K562 (cell line): Measurements from ENCODE around the gene PLEKHM3. TPM values are rescaled to one million over a fixed set of nuclear protein-coding genes. Genes with fewer than 3 reads are reported as not detected.
A peak's percentile ranks its signal among the peaks of the same experiment; 100 is the strongest.

Experiments used
- BHLHE40 ChIP-seq: IDR thresholded peaks from 2 replicates; pipeline ENCODE4 v1.6.1; 2011; ENCODE audit warnings: low read length, improper control_type of control experiment
- CLOCK ChIP-seq: fragments of 250-450 bp; sonication (Bioruptor Pico); IDR thresholded peaks from 2 replicates; pipeline ENCODE4 v1.4.0; 2020; ENCODE audit warnings: mild to moderate bottlenecking, moderate library complexity, borderline replicate concordance
- COPS2 ChIP-seq: fragments of 450-650 bp; conservative IDR thresholded peaks from 2 replicates; pipeline ENCODE4 v1.6.1; 2016; ENCODE audit warnings: mild to moderate bottlenecking, moderate library complexity
- ESRRA ChIP-seq: fragments of 450-650 bp; IDR thresholded peaks from 2 replicates; pipeline ENCODE4 v1.6.1; 2014; ENCODE audit warnings: low read depth, mild to moderate bottlenecking, moderate library complexity, borderline replicate concordance
- FOXJ2 ChIP-seq: fragments of 200-800 bp; sonication (Bioruptor generic); IDR thresholded peaks from 2 replicates; pipeline ENCODE4 v1.6.1; 2016; ENCODE audit warnings: missing genetic modification characterization, missing compliant biosample characterization
- MYBL2 ChIP-seq, 2 experiments: fragments of 450-650 bp in 1 of 2; sonication (generic) in 1 of 2; formaldehyde crosslinking in 1 of 2; IDR thresholded peaks; 2 replicates each; pipeline versions ENCODE4 v1.6.1 to v1.8.1; 2017 to 2022; ENCODE audit warnings: borderline replicate concordance in 1 of 2, inconsistent platforms in 1 of 2, low read depth in 1 of 2, mild to moderate bottlenecking in 1 of 2, missing genetic modification reagents in 1 of 2, moderate library complexity in 1 of 2
- POLR2AphosphoS5 ChIP-seq: IDR thresholded peaks from 2 replicates; pipeline ENCODE4 v1.6.1; 2011; ENCODE audit warnings: mild to moderate bottlenecking, low read depth, low read length, moderate library complexity; ENCODE audit not compliant: control insufficient read depth, insufficient read depth
- RAD21 ChIP-seq, 2 experiments: fragments of 250-450 bp in 1 of 2; fragments of 450-650 bp in 1 of 2; sonication (Bioruptor Pico) in 1 of 2; formaldehyde crosslinking in 1 of 2; IDR thresholded peaks in 1 of 2; conservative IDR thresholded peaks in 1 of 2; 2 replicates each; pipeline versions ENCODE4 v1.4.0 to v1.8.0; 2020 to 2022; ENCODE audit warnings: mild to moderate bottlenecking in 2 of 2, moderate library complexity in 1 of 2
- SAFB ChIP-seq: fragments of 200-400 bp; formaldehyde crosslinking; IDR thresholded peaks from 2 replicates; pipeline ENCODE4 v1.6.1; 2017; ENCODE audit warnings: low read depth, low read length, borderline replicate concordance
- SMAD3 ChIP-seq: fragments of 450-650 bp; formaldehyde crosslinking; conservative IDR thresholded peaks from 2 replicates; pipeline ENCODE4 v1.4.0; 2020; ENCODE audit warnings: mild to moderate bottlenecking
- STAT5B ChIP-seq: fragments of 250-450 bp; sonication (Bioruptor Pico); IDR thresholded peaks from 2 replicates; pipeline ENCODE4 v1.8.0; 2021; ENCODE audit warnings: mild to moderate bottlenecking, inconsistent platforms
- TCF7 ChIP-seq: sonication (generic); IDR thresholded peaks from 2 replicates; pipeline ENCODE4 v1.6.1; 2016; ENCODE audit warnings: antibody characterized with exemption, borderline replicate concordance
- TRIM24 ChIP-seq, 2 experiments: fragments of 450-650 bp; IDR thresholded peaks; 2 replicates each; pipeline ENCODE4 v1.6.1; 2016
- ZBTB8A ChIP-seq: fragments of 450-650 bp; IDR thresholded peaks from 2 replicates; pipeline ENCODE4 v1.6.1; 2018; ENCODE audit warnings: mild to moderate bottlenecking, moderate library complexity; ENCODE audit not compliant: partially characterized antibody
- ZNF655 ChIP-seq: fragments of 250-450 bp; sonication (Bioruptor Pico); IDR thresholded peaks from 2 replicates; pipeline ENCODE4 v1.5.0; 2021
- ZNF785 ChIP-seq: fragments of 250-450 bp; sonication (Bioruptor Pico); IDR thresholded peaks from 2 replicates; pipeline ENCODE4 v1.4.0; 2020; ENCODE audit warnings: mild to moderate bottlenecking
- polyA plus RNA-seq, 8 experiments: library from polyadenylated mRNA; depleted of rRNA in 4 of 8; stranded (reverse) in 5 of 8; unstranded in 3 of 8; fragments of >200 nt; fragmentation: Nextera tagmentation in 2 of 8; fragmentation: Illumina TruSeq in 1 of 8; extraction: Ambion mirVana in 2 of 8; extraction: Trizol in 1 of 8; gene quantifications; 2 replicates each; pipeline versions ENCODE4 v1.2.1 to v1.2.3, GENCODE V29; 2011 to 2014; ENCODE audit warnings: inconsistent platforms in 1 of 8, missing spikeins in 1 of 8
- total RNA-seq, 7 experiments: library from RNA; depleted of rRNA in 6 of 7; stranded (reverse); fragments of >200 nt in 6 of 7; fragmentation: Illumina TruSeq in 2 of 7; extraction: Trizol in 2 of 7; gene quantifications; 2 replicates each; pipeline versions ENCODE4 v1.2.1 to v1.2.3, GENCODE V29; 2011 to 2021; ENCODE audit warnings: low replicate concordance in 1 of 7
- TF ChIP-seq, protein P1 (sequence below): IDR thresholded peaks from 2 replicates; pipeline ENCODE4 v1.6.1; 2011; ENCODE audit warnings: borderline replicate concordance, low read depth, mild to moderate bottlenecking, moderate library complexity, low read length; ENCODE audit not compliant: insufficient read depth, poor library complexity, severe bottlenecking
- TF ChIP-seq, protein P2 (sequence below): fragments of 250-450 bp; sonication (Bioruptor Pico); IDR thresholded peaks from 2 replicates; pipeline ENCODE4 v1.4.0; 2020; ENCODE audit warnings: borderline replicate concordance

The PLEKHM3 gene
- total and polyA plus RNA-seq, 9 of the 15 experiments (the other 6 are each of a cell fraction or from before 2014, with no cell fraction given): 0.24 to 1.6 (median 1.0) TPM

DNA sequence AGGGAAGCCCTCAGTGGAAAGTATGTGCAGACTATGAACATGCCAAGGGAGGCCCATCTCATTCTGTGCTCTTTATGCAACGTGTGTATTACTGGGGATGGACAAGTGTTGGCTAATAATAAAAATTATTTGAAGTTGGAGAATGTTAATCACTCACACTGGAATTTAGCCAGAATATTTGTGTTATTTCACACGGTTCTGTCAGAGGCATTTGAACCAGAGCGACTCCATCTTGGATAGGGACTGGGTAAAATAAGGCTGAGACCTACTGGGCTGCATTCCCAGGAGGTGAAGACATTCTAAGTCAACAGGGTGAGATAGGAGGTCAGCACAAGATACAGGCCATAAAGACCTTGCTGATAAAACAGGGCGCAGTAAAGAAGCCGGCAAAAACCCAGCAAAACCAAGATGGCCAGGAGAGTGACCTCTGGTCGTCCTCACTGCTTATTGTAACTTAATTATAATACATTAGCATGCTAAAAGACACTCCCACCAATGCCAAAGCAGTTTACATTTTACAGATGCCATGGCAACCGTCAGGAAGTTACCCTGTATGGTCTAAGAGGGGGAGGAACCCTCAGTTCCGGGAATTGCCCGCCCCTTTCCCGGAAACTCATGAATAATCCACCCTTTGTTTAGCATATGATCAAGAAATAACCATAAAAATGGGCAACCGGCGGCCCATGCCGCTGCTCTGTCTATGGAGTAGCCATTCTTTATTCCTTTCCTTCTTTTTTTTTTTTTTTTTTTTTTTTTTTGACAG lies 253.1 kb downstream of the PLEKHM3 start (continued):
- no peak for TF ChIP-seq ZNF655 (CRISPR knock-in tag)
- TF ChIP-seq RAD21 (CRISPR knock-in tag; conservative IDR thresholded peaks at IDR 0.05 in 1 of 2, IDR thresholded peaks at IDR 0.05 in 1 of 2): peak in 1 of 2 experiments; percentile 64; a peak in 2 of 4 replicates
- peak; percentile 98 for TF ChIP-seq STAT5B (CRISPR knock-in tag)
- TF ChIP-seq SMAD3: peak; percentile 100
- TF ChIP-seq, protein P1, sequence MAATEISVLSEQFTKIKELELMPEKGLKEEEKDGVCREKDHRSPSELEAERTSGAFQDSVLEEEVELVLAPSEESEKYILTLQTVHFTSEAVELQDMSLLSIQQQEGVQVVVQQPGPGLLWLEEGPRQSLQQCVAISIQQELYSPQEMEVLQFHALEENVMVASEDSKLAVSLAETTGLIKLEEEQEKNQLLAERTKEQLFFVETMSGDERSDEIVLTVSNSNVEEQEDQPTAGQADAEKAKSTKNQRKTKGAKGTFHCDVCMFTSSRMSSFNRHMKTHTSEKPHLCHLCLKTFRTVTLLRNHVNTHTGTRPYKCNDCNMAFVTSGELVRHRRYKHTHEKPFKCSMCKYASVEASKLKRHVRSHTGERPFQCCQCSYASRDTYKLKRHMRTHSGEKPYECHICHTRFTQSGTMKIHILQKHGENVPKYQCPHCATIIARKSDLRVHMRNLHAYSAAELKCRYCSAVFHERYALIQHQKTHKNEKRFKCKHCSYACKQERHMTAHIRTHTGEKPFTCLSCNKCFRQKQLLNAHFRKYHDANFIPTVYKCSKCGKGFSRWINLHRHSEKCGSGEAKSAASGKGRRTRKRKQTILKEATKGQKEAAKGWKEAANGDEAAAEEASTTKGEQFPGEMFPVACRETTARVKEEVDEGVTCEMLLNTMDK: no peak
- TF ChIP-seq, protein P2, sequence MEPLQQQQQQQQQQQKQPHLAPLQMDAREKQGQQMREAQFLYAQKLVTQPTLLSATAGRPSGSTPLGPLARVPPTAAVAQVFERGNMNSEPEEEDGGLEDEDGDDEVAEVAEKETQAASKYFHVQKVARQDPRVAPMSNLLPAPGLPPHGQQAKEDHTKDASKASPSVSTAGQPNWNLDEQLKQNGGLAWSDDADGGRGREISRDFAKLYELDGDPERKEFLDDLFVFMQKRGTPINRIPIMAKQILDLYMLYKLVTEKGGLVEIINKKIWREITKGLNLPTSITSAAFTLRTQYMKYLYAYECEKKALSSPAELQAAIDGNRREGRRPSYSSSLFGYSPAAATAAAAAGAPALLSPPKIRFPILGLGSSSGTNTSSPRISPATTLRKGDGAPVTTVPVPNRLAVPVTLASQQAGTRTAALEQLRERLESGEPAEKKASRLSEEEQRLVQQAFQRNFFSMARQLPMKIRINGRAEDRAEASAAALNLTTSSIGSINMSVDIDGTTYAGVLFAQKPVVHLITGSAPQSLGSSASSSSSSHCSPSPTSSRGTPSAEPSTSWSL (CRISPR knock-in tag): peak; percentile 98
- peak; percentile 59; the same call in 1 of the 2 replicates for TF ChIP-seq POLR2AphosphoS5
- TF ChIP-seq SAFB: no peak
- no peak for TF ChIP-seq TRIM24 (IDR thresholded peaks at IDR 0.05)
- peak; percentile 97 for TF ChIP-seq ESRRA
- TF ChIP-seq ZNF785: peak; percentile 94
- TF ChIP-seq MYBL2 (IDR thresholded peaks at IDR 0.05; ENCODE audit: low read depth): no peak
- no peak for TF ChIP-seq MYBL2 (CRISPR knock-in tag; IDR thresholded peaks at IDR 0.05; ENCODE audit: borderline replicate concordance)
- peak; percentile 97 for TF ChIP-seq CLOCK
- TF ChIP-seq FOXJ2 (tag): peak; percentile 99
- TF ChIP-seq TCF7: no peak
- TF ChIP-seq BHLHE40: no peak
- no peak for TF ChIP-seq ZBTB8A
- no peak for TF ChIP-seq COPS2
